ENCODE results near the gene OSMR.

DNA sequence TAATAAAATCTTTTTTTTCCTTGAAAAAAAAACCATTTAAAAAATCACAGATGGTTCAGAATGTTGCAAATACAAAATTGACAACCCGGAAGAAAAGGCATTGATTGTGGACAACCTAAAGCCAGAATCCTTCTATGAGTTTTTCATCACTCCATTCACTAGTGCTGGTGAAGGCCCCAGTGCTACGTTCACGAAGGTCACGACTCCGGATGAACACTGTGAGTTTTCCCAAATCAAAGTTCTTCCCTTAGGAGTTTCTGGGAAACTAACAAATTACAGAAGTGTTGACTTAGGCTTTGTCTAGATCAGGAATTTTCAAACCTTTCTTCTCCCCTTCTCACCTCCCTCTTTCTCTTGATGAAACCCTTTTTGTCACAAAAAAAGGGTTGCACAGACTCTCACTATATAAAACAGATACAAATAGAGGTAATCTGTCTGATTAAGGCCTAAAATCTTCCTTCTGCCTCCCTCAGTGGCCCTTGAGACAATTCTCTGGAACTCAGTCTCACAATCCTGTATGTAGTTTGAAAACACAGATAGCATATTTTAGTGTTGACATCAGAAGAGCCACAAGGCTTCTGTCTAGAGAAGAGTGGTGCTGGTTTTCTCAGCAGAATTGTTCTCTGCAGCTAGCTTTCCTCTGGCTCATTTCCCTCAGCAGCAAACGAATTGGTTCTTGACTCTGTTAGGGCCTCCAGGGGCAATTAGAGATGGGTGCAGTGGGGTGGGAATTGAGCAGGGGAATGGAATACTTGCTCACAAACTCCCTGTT is 79.5 kb downstream of the OSMR start:
- TF ChIP-seq, protein P1, sequence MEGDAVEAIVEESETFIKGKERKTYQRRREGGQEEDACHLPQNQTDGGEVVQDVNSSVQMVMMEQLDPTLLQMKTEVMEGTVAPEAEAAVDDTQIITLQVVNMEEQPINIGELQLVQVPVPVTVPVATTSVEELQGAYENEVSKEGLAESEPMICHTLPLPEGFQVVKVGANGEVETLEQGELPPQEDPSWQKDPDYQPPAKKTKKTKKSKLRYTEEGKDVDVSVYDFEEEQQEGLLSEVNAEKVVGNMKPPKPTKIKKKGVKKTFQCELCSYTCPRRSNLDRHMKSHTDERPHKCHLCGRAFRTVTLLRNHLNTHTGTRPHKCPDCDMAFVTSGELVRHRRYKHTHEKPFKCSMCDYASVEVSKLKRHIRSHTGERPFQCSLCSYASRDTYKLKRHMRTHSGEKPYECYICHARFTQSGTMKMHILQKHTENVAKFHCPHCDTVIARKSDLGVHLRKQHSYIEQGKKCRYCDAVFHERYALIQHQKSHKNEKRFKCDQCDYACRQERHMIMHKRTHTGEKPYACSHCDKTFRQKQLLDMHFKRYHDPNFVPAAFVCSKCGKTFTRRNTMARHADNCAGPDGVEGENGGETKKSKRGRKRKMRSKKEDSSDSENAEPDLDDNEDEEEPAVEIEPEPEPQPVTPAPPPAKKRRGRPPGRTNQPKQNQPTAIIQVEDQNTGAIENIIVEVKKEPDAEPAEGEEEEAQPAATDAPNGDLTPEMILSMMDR (conservative IDR thresholded peaks at IDR 0.05 in 1 of 2, IDR thresholded peaks at IDR 0.05 in 1 of 2; ENCODE audit: extremely low read depth in 1 of 2, insufficient read depth in 1 of 2, low read depth in 1 of 2, low read length in 2 of 2): no peak
- TF ChIP-seq EZH2 (IDR thresholded peaks at IDR 0.05; ENCODE audit: borderline replicate concordance, low read length): no peak
